CD4-positive, alpha-beta T cell (primary cell): ENCODE data around the gene SERF1B. TPM values are rescaled to one million over a fixed set of nuclear protein-coding genes. Genes with fewer than 3 reads are reported as not detected.
"Not testable (repeated sequence)": the region's sequence is repeated elsewhere in the genome, so short reads cannot be mapped to it uniquely, and the experiment has no call there.

Experiments used
- ATAC-seq: fragments of 200-7000 bp; cut with Tn5 transposase; one replicate; pipeline ENCODE4 v1.10.0; 2022; ENCODE audit warnings: mild to moderate bottlenecking; ENCODE audit not compliant: poor library complexity
- CTCF ChIA-PET: fragments of 350-600 bp; sonication (Branson Sonifier 250); formaldehyde crosslinking; loops from one replicate; lab custom pipeline; 2021; ENCODE audit warnings: antibody characterized with exemption, inconsistent platforms; lab: Charles Lee
- POLR2A ChIA-PET: fragments of 350-600 bp; sonication (Branson Sonifier 250); formaldehyde crosslinking; loops from one replicate; lab custom pipeline; 2021; ENCODE audit warnings: antibody characterized with exemption, inconsistent platforms; lab: Charles Lee
- DNase-seq, 14 experiments: peaks; one replicate each; pipeline ENCODE4 v3.0.0-alpha.2; 2013 to 2020; ENCODE audit warnings: mixed read lengths in 2 of 14
- H3K27ac ChIP-seq, 2 donors: one replicate each; pipeline versions ENCODE4 v1.5.1 to v1.7.0; 2013; ENCODE audit warnings: low read length in 2 of 2, low read depth in 1 of 2, mild to moderate bottlenecking in 1 of 2
- H3K27me3 ChIP-seq, 2 experiments: 1 replicate in 1 of 2; 2 replicates in 1 of 2; pipeline versions ENCODE4 v1.6.1 to v1.7.0; 2013; ENCODE audit warnings: low read length in 2 of 2, control low read depth in 1 of 2, mild to moderate bottlenecking in 1 of 2, moderate library complexity in 1 of 2; ENCODE audit not compliant: insufficient read depth in 2 of 2, control insufficient read depth in 1 of 2
- H3K36me3 ChIP-seq: one replicate; pipeline ENCODE4 v1.6.1; 2013; ENCODE audit warnings: low read length, control low read depth; ENCODE audit not compliant: insufficient read depth
- H3K4me1 ChIP-seq: one replicate; pipeline ENCODE4 v1.6.1; 2013; ENCODE audit warnings: low read length, control low read depth; ENCODE audit not compliant: insufficient read depth
- H3K4me3 ChIP-seq: one replicate; pipeline ENCODE4 v1.5.1; 2013; ENCODE audit warnings: mild to moderate bottlenecking, low read length, moderate library complexity
- H3K9me3 ChIP-seq, 2 experiments: 1 replicate in 1 of 2; 2 replicates in 1 of 2; pipeline versions ENCODE4 v1.6.1 to v1.7.0; 2013; ENCODE audit warnings: low read length in 2 of 2, mild to moderate bottlenecking in 2 of 2, control low read depth in 1 of 2, moderate library complexity in 1 of 2; ENCODE audit not compliant: control insufficient read depth in 1 of 2, insufficient read depth in 1 of 2
- H3K27ac Mint-ChIP-seq: one replicate; pipeline ENCODE4 v1.8.0; 2020; ENCODE audit warnings: mixed read lengths
- H3K27me3 Mint-ChIP-seq: one replicate; pipeline ENCODE4 v1.8.0; 2021; ENCODE audit warnings: mixed read lengths
- H3K36me3 Mint-ChIP-seq: one replicate; pipeline ENCODE4 v1.8.0; 2021; ENCODE audit warnings: low read depth, mixed read lengths
- H3K4me1 Mint-ChIP-seq: one replicate; pipeline ENCODE4 v1.8.0; 2021; ENCODE audit warnings: low read depth, mixed read lengths
- H3K4me3 Mint-ChIP-seq: one replicate; pipeline ENCODE4 v1.8.0; 2020; ENCODE audit warnings: mild to moderate bottlenecking, mixed read lengths
- H3K9me3 Mint-ChIP-seq: one replicate; pipeline ENCODE4 v1.8.0; 2020; ENCODE audit warnings: mixed read lengths
- intact Hi-C, 2 experiments: fragments of 100-400 bp; cut with DNase I in 1 of 2; cut with micrococcal nuclease in 1 of 2; formaldehyde crosslinking; loops; one replicate each; pipeline versions ENCODE4 v1.15.1 to v1.9.0; 2023 to 2025; cut with DNase I, micrococcal nuclease
- total RNA-seq, 174 experiments: library from RNA in 2 of 174; stranded (reverse) in 2 of 174; gene quantifications; one replicate each; pipeline ENCODE4 v1.2.3 and lab custom pipeline; 2021 to 2026

SERF1B gene
- total RNA-seq, 2 experiments from 2014 or later = 25.5 to 25.8 TPM

GRCh38 chr5:70049790-70050142 lies 24.7 kb downstream of the SERF1B start:
- H3K27ac ChIP-seq, H3K27ac Mint-ChIP-seq, H3K4me1 ChIP-seq, H3K9me3 Mint-ChIP-seq, H3K4me3 ChIP-seq, CTCF ChIA-PET, H3K27me3 ChIP-seq, DNase-seq, H3K4me3 Mint-ChIP-seq, H3K36me3 Mint-ChIP-seq, H3K9me3 ChIP-seq, H3K36me3 ChIP-seq, POLR2A ChIA-PET, H3K27me3 Mint-ChIP-seq, intact Hi-C loops, H3K4me1 Mint-ChIP-seq: not testable (repeated sequence)
- peak; percentile 59 for ATAC-seq

- H3K27ac ChIP-seq, H3K9me3 ChIP-seq, H3K36me3 ChIP-seq, POLR2A ChIA-PET, H3K27me3 Mint-ChIP-seq, H3K4me1 Mint-ChIP-seq, H3K4me3 ChIP-seq, H3K36me3 Mint-ChIP-seq, H3K4me1 ChIP-seq, intact Hi-C loops, CTCF ChIA-PET, ATAC-seq, H3K27me3 ChIP-seq, H3K27ac Mint-ChIP-seq, DNase-seq, H3K9me3 Mint-ChIP-seq, H3K4me3 Mint-ChIP-seq: not testable (repeated sequence)
Observed at GRCh38 chr5:70056289-70056942, 31.4 kb downstream of the SERF1B start.

- ATAC-seq = not testable (repeated sequence)
Observed at GRCh38 chr5:70057140-70057539, 32.1 kb downstream of the SERF1B start.

GRCh38 chr5:70077632-70078031 lies 52.6 kb downstream of the SERF1B start:
- H3K4me1 ChIP-seq, H3K27me3 ChIP-seq, H3K36me3 Mint-ChIP-seq, intact Hi-C loops, ATAC-seq, CTCF ChIA-PET, H3K4me1 Mint-ChIP-seq, H3K27ac Mint-ChIP-seq, H3K4me3 Mint-ChIP-seq, DNase-seq, H3K9me3 ChIP-seq, H3K9me3 Mint-ChIP-seq, POLR2A ChIA-PET, H3K36me3 ChIP-seq, H3K27ac ChIP-seq, H3K4me3 ChIP-seq, H3K27me3 Mint-ChIP-seq: not testable (repeated sequence)

More at GRCh38 chr5:70057140-70057539, 32.1 kb downstream of the SERF1B start:
- CTCF ChIA-PET, H3K27me3 Mint-ChIP-seq, H3K4me1 Mint-ChIP-seq, H3K36me3 ChIP-seq, H3K4me3 ChIP-seq, POLR2A ChIA-PET, H3K27me3 ChIP-seq, H3K27ac Mint-ChIP-seq, intact Hi-C loops, H3K4me3 Mint-ChIP-seq, H3K36me3 Mint-ChIP-seq, DNase-seq, H3K4me1 ChIP-seq, H3K9me3 ChIP-seq, H3K27ac ChIP-seq, H3K9me3 Mint-ChIP-seq: not testable (repeated sequence)

DNA sequence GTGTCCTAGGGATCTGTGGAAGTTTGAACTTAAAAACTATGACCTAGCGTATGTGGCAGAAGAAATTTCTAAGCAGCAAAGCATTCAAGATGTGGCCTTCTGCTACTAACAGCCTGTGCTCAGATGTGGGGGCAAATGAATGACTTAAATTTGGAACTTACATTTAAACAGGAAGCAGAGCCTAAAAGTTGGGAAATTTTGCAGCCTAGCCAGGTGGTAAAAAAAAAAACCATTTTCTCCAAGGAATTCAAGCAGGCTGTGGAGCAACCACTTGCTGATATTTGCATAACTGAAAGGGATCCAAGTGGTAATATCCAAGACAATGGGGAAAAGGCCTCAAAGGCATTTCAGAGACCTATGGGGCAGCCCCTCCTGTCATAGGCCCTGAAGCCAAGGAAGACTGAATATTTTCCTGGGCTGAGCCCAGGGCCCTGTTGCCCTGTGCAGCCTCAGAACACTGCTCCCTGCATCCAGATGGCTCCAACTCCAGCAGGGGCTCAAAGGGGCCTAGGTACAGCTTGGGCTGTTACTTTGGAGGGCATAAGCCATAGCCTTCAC lies 63.9 kb downstream of the SERF1B start:
- H3K4me3 ChIP-seq, DNase-seq, H3K27me3 ChIP-seq, ATAC-seq, H3K36me3 Mint-ChIP-seq, H3K27ac ChIP-seq, intact Hi-C loops, H3K9me3 ChIP-seq, H3K4me3 Mint-ChIP-seq, H3K4me1 ChIP-seq, H3K9me3 Mint-ChIP-seq, H3K27ac Mint-ChIP-seq, H3K27me3 Mint-ChIP-seq, CTCF ChIA-PET, H3K4me1 Mint-ChIP-seq, H3K36me3 ChIP-seq, POLR2A ChIA-PET: not testable (repeated sequence)

GRCh38 chr5:70091776-70092175 lies 66.7 kb downstream of the SERF1B start:
- H3K4me1 Mint-ChIP-seq, ATAC-seq, DNase-seq, H3K36me3 ChIP-seq, H3K27me3 ChIP-seq, H3K4me3 ChIP-seq, H3K9me3 Mint-ChIP-seq, H3K27me3 Mint-ChIP-seq, H3K4me3 Mint-ChIP-seq, H3K4me1 ChIP-seq, CTCF ChIA-PET, POLR2A ChIA-PET, H3K27ac ChIP-seq, H3K9me3 ChIP-seq, intact Hi-C loops, H3K36me3 Mint-ChIP-seq, H3K27ac Mint-ChIP-seq: not testable (repeated sequence)
